Loucy (cell line): Measurements from ENCODE around the gene OGA.
A peak's percentile ranks its signal among the peaks of the same experiment; 100 is the strongest.

Experiments used
- H2AFZ ChIP-seq: fragments of 200-600 bp; sonication (generic); 2 replicates; pipeline ENCODE4 v1.6.0; 2016; ENCODE audit warnings: antibody characterized with exemption, mild to moderate bottlenecking, low read length, moderate library complexity
- H3F3A ChIP-seq: fragments of 200-600 bp; 2 replicates; pipeline ENCODE4 v1.6.0; 2016; ENCODE audit warnings: antibody characterized with exemption, low read depth, mild to moderate bottlenecking
- H3K27me3 ChIP-seq: fragments of 200-600 bp; sonication (generic); 2 replicates; pipeline ENCODE4 v1.6.1; 2014; ENCODE audit warnings: low read length, mild to moderate bottlenecking; ENCODE audit not compliant: insufficient read depth, poor library complexity, severe bottlenecking
- H3K36me3 ChIP-seq: fragments of 200-600 bp; sonication (generic); 2 replicates; pipeline ENCODE4 v1.6.1; 2016; ENCODE audit warnings: low read length; ENCODE audit not compliant: insufficient read depth
- H3K4me1 ChIP-seq: fragments of 200-600 bp; sonication (generic); 2 replicates; pipeline ENCODE4 v1.5.1; 2014; ENCODE audit warnings: low read length, mild to moderate bottlenecking; ENCODE audit not compliant: insufficient read depth, poor library complexity, severe bottlenecking
- H3K4me2 ChIP-seq: fragments of 200-600 bp; sonication (generic); 2 replicates; pipeline ENCODE4 v1.6.0; 2014; ENCODE audit warnings: antibody characterized with exemption, low read length, low read depth, mild to moderate bottlenecking; ENCODE audit not compliant: poor library complexity, severe bottlenecking
- H3K4me3 ChIP-seq: fragments of 200-600 bp; sonication (generic); 2 replicates; pipeline ENCODE4 v1.5.1; 2014; ENCODE audit warnings: low read length, mild to moderate bottlenecking, mixed read lengths; ENCODE audit not compliant: poor library complexity, severe bottlenecking
- H3K79me2 ChIP-seq: fragments of 200-600 bp; sonication (generic); 2 replicates; pipeline ENCODE4 v1.6.1; 2014; ENCODE audit warnings: low read length; ENCODE audit not compliant: insufficient read depth
- H3K9ac ChIP-seq: fragments of 200-600 bp; sonication (generic); 2 replicates; pipeline ENCODE4 v1.6.0; 2014; ENCODE audit warnings: mild to moderate bottlenecking, low read depth, low read length, moderate library complexity; ENCODE audit not compliant: poor library complexity, severe bottlenecking
- H3K9me2 ChIP-seq: fragments of 200-600 bp; sonication (generic); replicated peaks from 2 replicates; pipeline ENCODE4 v1.6.1; 2016; ENCODE audit warnings: low read depth, low read length, mixed read lengths
- H3K9me3 ChIP-seq: fragments of 200-600 bp; sonication (generic); 2 replicates; pipeline ENCODE4 v1.6.1; 2014; ENCODE audit warnings: mild to moderate bottlenecking, antibody characterized with exemption, low read length, low read depth; ENCODE audit not compliant: insufficient read depth
- H4K20me1 ChIP-seq: fragments of 200-600 bp; sonication (generic); 2 replicates; pipeline ENCODE4 v1.6.0; 2014; ENCODE audit warnings: antibody characterized with exemption, low read length, mild to moderate bottlenecking; ENCODE audit not compliant: insufficient read depth, poor library complexity, severe bottlenecking
- CTCF ChIP-seq: fragments of 200-600 bp; sonication (generic); conservative IDR thresholded peaks from 2 replicates; pipeline ENCODE4 v1.5.1; 2014; ENCODE audit warnings: mild to moderate bottlenecking, antibody characterized with exemption, low read length
- EZH2phosphoT487 ChIP-seq: fragments of 200-600 bp; IDR thresholded peaks from 2 replicates; pipeline ENCODE4 v1.6.1; 2018; ENCODE audit warnings: antibody characterized with exemption, mild to moderate bottlenecking, moderate library complexity, borderline replicate concordance

OGA gene

GRCh38 chr10:101816376-101816775 lies 1.9 kb downstream of the OGA start:
- peaks cover 52% of the 10 kb centered on the region for H3K4me1 ChIP-seq
- peak overlapping the region; percentile 98 for H3K4me3 ChIP-seq
- peaks cover 18% of the 10 kb centered on the region; the same call in 1 of the 2 replicates for H3K36me3 ChIP-seq
- H3K79me2 ChIP-seq, result peaks cover 84% of the 10 kb centered on the region
- no peaks in the 10 kb centered on the region for H3K9me3 ChIP-seq
- H3K4me2 ChIP-seq, result peak overlapping the region; percentile 100
- H4K20me1 ChIP-seq, result peaks cover 67% of the 10 kb centered on the region
- peak overlapping the region; percentile 91 for H3K9ac ChIP-seq
- no peaks in the 10 kb centered on the region for H3F3A ChIP-seq
- H2AFZ ChIP-seq, result no peak overlapping the region
- no peaks in the 10 kb centered on the region for H3K9me2 ChIP-seq
- TF ChIP-seq EZH2phosphoT487 (no peak), CTCF (no peak)
- H3K27me3 ChIP-seq, result no peaks in the 10 kb centered on the region

DNA sequence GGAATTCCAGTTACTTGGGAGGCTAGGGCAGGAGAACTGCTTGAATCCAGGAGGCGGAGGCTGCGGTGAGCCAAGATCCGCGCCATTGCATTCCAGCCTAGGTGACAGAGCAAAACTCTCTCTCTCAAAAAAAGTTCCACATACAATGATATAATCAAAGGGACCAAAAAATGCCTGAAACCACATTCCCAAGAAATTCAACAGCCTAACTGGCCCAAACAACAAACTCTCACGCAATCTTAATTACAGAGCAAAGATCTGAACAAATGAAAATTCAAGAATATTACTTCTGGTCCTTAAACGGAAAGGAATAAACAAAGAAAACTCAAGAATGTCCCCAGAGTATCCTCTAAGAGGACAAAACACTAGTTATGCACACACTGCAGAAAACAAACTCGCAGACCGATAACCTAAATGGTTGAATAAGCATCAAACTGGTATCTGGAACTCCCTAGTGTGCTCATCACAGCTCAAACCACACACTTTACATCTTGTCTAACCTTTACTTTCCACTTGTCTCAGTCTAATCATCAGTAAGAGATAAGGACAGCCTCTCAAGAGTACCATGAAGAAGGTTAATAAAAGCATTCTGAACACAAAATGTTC lies 3.7 kb downstream of the OGA start:
- Histone ChIP-seq H3K27me3 (no peaks in the 10 kb centered on the region), H4K20me1 (peaks cover 80% of the 10 kb centered on the region), H3K9me2 (no peaks in the 10 kb centered on the region)

GRCh38 chr10:101812606-101813005 lies 5.6 kb downstream of the OGA start:
- Histone ChIP-seq H3K4me3 (peak overlapping the region; percentile 98), H3K79me2 (peaks cover 97% of the 10 kb centered on the region), H3K9me3 (no peaks in the 10 kb centered on the region), H3K9me2 (no peaks in the 10 kb centered on the region), H2AFZ (no peak overlapping the region), H3K9ac (peak overlapping the region; percentile 91), H3F3A (no peaks in the 10 kb centered on the region), H3K4me1 (peaks cover 33% of the 10 kb centered on the region), H3K27me3 (no peaks in the 10 kb centered on the region), H3K4me2 (peak overlapping the region; percentile 100), H4K20me1 (peaks cover 92% of the 10 kb centered on the region), H3K36me3 (peaks cover 52% of the 10 kb centered on the region)
- TF ChIP-seq EZH2phosphoT487 (no peak), CTCF (no peak)

More for the DNA sequence above, 3.7 kb downstream of the OGA start:
- H3K4me3 ChIP-seq, result peak overlapping the region; percentile 98
- H3K9ac ChIP-seq, result peak overlapping the region; percentile 91
- H3K4me1 ChIP-seq, result peaks cover 42% of the 10 kb centered on the region
- H3K4me2 ChIP-seq, result peak overlapping the region; percentile 100
- H3F3A ChIP-seq, result no peaks in the 10 kb centered on the region
- peaks cover 93% of the 10 kb centered on the region for H3K79me2 ChIP-seq
- no peak overlapping the region for H2AFZ ChIP-seq
- no peaks in the 10 kb centered on the region for H3K9me3 ChIP-seq
- TF ChIP-seq CTCF (no peak), EZH2phosphoT487 (no peak)
- peaks cover 33% of the 10 kb centered on the region; the same call in 1 of the 2 replicates for H3K36me3 ChIP-seq
